BE2C (cell line): Measurements from ENCODE around the gene SDHD.
A peak's percentile ranks its signal among the peaks of the same experiment; 100 is the strongest.
"Not testable (repeated sequence)": the region's sequence is repeated elsewhere in the genome, so short reads cannot be mapped to it uniquely, and the experiment has no call there.

Source experiments
- DNase-seq: peaks from one replicate; pipeline ENCODE4 v3.0.0-alpha.2; 2020
- H3K27me3 ChIP-seq: fragments of 250-450 bp; sonication (Bioruptor Pico); 2 replicates; pipeline ENCODE4 v1.5.1; 2020; ENCODE audit warnings: mild to moderate bottlenecking
- H3K36me3 ChIP-seq: fragments of 250-450 bp; sonication (Bioruptor Pico); 2 replicates; pipeline ENCODE4 v1.5.1; 2020; ENCODE audit warnings: mild to moderate bottlenecking
- H3K4me1 ChIP-seq: fragments of 250-450 bp; sonication (Bioruptor Pico); 2 replicates; pipeline ENCODE4 v1.5.1; 2020
- H3K4me3 ChIP-seq: 2 replicates; pipeline ENCODE4 v1.5.1; 2011; ENCODE audit warnings: low read depth, low read length
- H3K9me3 ChIP-seq: fragments of 250-450 bp; sonication (Bioruptor Pico); 2 replicates; pipeline ENCODE4 v1.5.1; 2020
- CTCF ChIP-seq: IDR thresholded peaks from 2 replicates; pipeline ENCODE4 v1.5.1; 2012; ENCODE audit warnings: mild to moderate bottlenecking, low read depth, low read length

SDHD gene

DNA sequence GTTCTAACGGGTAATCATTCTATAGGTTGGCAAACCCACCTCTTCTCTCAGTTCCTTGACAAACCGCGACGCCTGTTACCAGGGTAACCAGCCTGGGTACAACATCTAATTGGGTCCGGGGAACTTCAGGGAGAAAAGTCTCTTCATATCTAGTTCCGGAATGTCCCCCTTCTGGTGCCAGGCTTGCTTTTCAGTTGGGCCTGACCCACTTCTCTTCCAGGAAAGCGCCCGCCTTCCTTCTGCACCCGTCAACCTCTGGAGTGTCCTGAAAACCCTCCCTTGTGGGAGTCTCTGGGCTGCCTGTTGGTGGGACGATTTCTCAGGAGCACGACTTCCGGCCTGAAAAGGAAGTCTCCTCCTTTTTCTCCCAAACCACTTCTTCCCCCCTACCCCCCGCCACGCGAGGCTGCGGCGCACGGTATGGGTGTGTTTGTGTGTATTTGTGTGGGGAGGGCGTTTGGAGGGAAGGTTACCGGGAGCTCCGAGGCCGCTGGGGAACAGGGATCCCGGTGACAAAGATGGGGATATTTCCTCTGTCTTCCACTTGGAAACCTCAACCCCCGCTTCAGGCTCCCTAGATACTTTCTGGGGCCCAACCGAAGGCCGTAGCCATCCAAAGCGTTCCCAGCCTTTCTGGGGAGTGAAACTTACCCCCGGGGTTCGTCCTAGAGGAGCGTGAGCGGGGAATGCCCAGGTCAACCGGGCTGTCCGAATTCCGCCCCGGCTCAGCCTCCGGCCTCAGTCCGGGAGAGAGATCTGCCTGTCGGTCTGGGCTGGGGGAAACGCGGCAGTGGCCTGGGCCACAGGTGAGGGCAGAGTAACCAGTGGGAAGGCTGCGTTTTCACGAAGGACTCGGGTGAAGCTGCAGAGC lies 12.5 kb upstream of the SDHD start, which contains the start of the genes NKAPD1 and PIH1D2:
TSS of gene NKAPD1 (plus strand) at position 359 of the 871 bp plus-strand sequence. CDS start 1,276 bp downstream, outside the sequence.
TSS of gene PIH1D2 (minus strand) at position 77 of the 871 bp plus-strand sequence. CDS start 843 bp downstream, outside the sequence.
- Histone ChIP-seq H3K9me3 (no peaks in the 10 kb centered on the region), H3K27me3 (no peaks in the 10 kb centered on the region), H3K36me3 (peaks cover 35% of the 10 kb centered on the region), H3K4me1 (no peaks in the 10 kb centered on the region; the same call in 1 of the 2 replicates), H3K4me3 (peak within 1 kb of the TSS; percentile 99)
- TF ChIP-seq CTCF = peak; percentile 23; the same call in 1 of the 2 replicates
- DNase-seq = peak; percentile 75

DNA sequence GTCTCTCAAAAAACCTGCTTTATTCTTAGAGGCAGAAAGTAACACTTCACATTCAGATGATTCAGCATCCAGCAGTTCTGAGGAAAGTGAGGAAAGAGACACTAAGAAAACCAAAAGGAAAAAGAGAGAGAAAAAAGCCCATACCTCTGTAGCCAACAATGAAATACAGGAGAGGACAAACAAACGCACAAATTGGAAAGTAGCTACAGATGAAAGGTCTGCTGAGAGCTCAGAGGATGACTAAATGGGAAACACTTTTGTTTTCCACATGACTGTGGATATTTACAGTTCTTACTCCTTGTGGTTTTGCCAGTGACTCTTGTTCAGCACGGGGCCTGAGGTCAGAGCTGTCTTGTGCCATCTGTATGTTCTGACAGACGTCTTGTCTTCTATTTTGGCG lies 3.9 kb upstream of the SDHD start:
- Histone ChIP-seq H3K9me3 (no peaks in the 10 kb centered on the region), H3K27me3 (no peaks in the 10 kb centered on the region), H3K4me3 (no peak overlapping the region), H3K36me3 (peaks cover 74% of the 10 kb centered on the region), H3K4me1 (no peaks in the 10 kb centered on the region; the same call in 1 of the 2 replicates)
- no peak for DNase-seq
- TF ChIP-seq CTCF = no peak

- no peak for TF ChIP-seq CTCF
- DNase-seq = peak; percentile 21
- Histone ChIP-seq H3K36me3 (peaks cover 76% of the 10 kb centered on the region), H3K4me1 (no peaks in the 10 kb centered on the region; the same call in 1 of the 2 replicates), H3K27me3 (no peaks in the 10 kb centered on the region), H3K4me3 (peak overlapping the region; percentile 91), H3K9me3 (no peaks in the 10 kb centered on the region)
Measured at GRCh38 chr11:112085822-112086421, 751 bp upstream of the SDHD start.

- Histone ChIP-seq H3K36me3 (peaks cover 79% of the 10 kb centered on the region), H3K4me1 (no peaks in the 10 kb centered on the region; the same call in 1 of the 2 replicates), H3K9me3 (no peaks in the 10 kb centered on the region), H3K4me3 (peak overlapping the region; percentile 91), H3K27me3 (no peaks in the 10 kb centered on the region)
- DNase-seq = no peak
- no peak for TF ChIP-seq CTCF
Measured at GRCh38 chr11:112087212-112087611, 539 bp downstream of the SDHD start.

DNA sequence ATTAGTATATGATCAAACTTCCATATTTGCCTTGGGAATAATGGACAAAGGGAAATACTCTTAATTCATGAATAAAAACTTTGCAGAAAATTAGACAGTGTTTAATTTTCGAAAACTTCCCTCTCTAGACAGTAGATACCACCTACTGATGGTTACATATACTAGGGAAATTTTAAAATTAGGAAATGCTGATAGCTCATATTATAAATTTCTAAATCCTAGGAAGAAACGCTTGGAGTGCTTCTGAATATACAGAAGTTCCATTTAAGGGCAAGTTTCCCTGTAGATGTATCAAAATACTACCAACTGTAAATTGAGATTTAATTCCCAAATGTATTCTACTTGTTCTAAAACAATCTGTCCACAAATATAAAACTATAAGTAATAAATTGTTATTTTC lies 8.6 kb downstream of the SDHD start:
- H3K27me3 ChIP-seq, H3K4me3 ChIP-seq, H3K9me3 ChIP-seq, DNase-seq, H3K4me1 ChIP-seq: not testable (repeated sequence)
- H3K36me3 ChIP-seq = peaks cover 49% of the 10 kb centered on the region

DNA sequence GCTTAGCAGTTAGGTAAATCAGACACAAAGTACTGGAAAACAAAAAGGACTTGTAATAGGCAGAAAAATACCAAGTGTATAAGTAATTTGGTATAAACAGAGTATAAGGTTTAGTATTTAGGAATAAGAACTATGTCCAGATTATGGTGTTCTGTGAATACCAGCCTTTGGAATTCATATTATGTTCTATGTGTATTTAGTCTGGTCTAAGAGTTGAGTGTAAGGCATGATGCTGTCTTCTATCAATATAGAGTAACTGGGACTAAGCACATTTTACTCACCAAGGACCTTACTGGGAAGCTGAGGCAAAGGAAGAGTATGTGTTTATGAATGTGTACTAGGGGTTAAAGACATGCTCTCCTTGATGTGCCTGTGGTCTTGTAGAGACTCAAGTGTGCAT lies 9.5 kb downstream of the SDHD start:
- no peak for DNase-seq
- TF ChIP-seq CTCF = no peak
- no peaks in the 10 kb centered on the region for H3K27me3 ChIP-seq
- no peaks in the 10 kb centered on the region for H3K9me3 ChIP-seq
- peaks cover 42% of the 10 kb centered on the region for H3K36me3 ChIP-seq
- no peak overlapping the region for H3K4me3 ChIP-seq
- no peaks in the 10 kb centered on the region for H3K4me1 ChIP-seq
